H9 (cell line): ENCODE results near the gene ZMIZ1. TPM values are rescaled to one million over a fixed set of nuclear protein-coding genes. Genes with fewer than 3 reads are reported as not detected.

Experiments
- DNase-seq: peaks from one replicate; pipeline ENCODE4 v3.0.0-alpha.2; 2017
- H2AFZ ChIP-seq: one replicate; pipeline ENCODE4 v1.6.1; 2013; ENCODE audit warnings: mild to moderate bottlenecking, low read length, control low read depth, moderate library complexity
- H2AK5ac ChIP-seq: 2 replicates; pipeline ENCODE4 v1.6.1; 2013; ENCODE audit warnings: low read length, control low read depth, mixed read lengths; ENCODE audit not compliant: insufficient read length
- H2BK120ac ChIP-seq: one replicate; pipeline ENCODE4 v1.6.1; 2013; ENCODE audit warnings: low read depth, mild to moderate bottlenecking, low read length, control low read depth, inconsistent platforms; ENCODE audit not compliant: poor library complexity, severe bottlenecking
- H2BK12ac ChIP-seq: 2 replicates; pipeline ENCODE4 v1.6.1; 2013; ENCODE audit warnings: low read length, control low read depth, mixed read lengths, low read depth; ENCODE audit not compliant: insufficient read length
- H2BK15ac ChIP-seq: 2 replicates; pipeline ENCODE4 v1.6.1; 2013; ENCODE audit warnings: low read depth, low read length, control low read depth
- H2BK20ac ChIP-seq: one replicate; pipeline ENCODE4 v1.6.1; 2013; ENCODE audit warnings: low read depth, mild to moderate bottlenecking, low read length, control low read depth, inconsistent platforms; ENCODE audit not compliant: poor library complexity, severe bottlenecking
- H2BK5ac ChIP-seq: 2 replicates; pipeline ENCODE4 v1.6.1; 2013; ENCODE audit warnings: low read length, control low read depth, mixed read lengths; ENCODE audit not compliant: insufficient read length
- H3K14ac ChIP-seq: 2 replicates; pipeline ENCODE4 v1.6.1; 2013; ENCODE audit warnings: low read length, control low read depth; ENCODE audit not compliant: insufficient read depth
- H3K18ac ChIP-seq: 2 replicates; pipeline ENCODE4 v1.6.1; 2013; ENCODE audit warnings: low read depth, mild to moderate bottlenecking, mixed read lengths, low read length, control low read depth; ENCODE audit not compliant: insufficient read length
- H3K23ac ChIP-seq: 2 replicates; pipeline ENCODE4 v1.6.1; 2013; ENCODE audit warnings: low read length, control low read depth, mixed read lengths, low read depth; ENCODE audit not compliant: insufficient read length
- H3K23me2 ChIP-seq: 2 replicates; pipeline ENCODE4 v1.6.1; 2013; ENCODE audit warnings: low read depth, mild to moderate bottlenecking, mixed read lengths, low read length, control low read depth; ENCODE audit not compliant: insufficient read length, poor library complexity, severe bottlenecking
- H3K27ac ChIP-seq: 2 replicates; pipeline ENCODE4 v1.5.1; 2013; ENCODE audit warnings: low read length, control low read depth, mixed read lengths, low read depth; ENCODE audit not compliant: insufficient read length
- H3K27me3 ChIP-seq: 2 replicates; pipeline ENCODE4 v1.6.1; 2013; ENCODE audit warnings: low read length, control low read depth, inconsistent platforms; ENCODE audit not compliant: insufficient read depth
- H3K4ac ChIP-seq: 2 replicates; pipeline ENCODE4 v1.6.1; 2013; ENCODE audit warnings: low read depth, mild to moderate bottlenecking, control low read depth, inconsistent platforms, low read length, moderate library complexity
- H3K4me1 ChIP-seq: 2 replicates; pipeline ENCODE4 v1.6.1; 2013; ENCODE audit warnings: low read length, control low read depth, inconsistent platforms; ENCODE audit not compliant: insufficient read depth
- H3K4me2 ChIP-seq: 2 replicates; pipeline ENCODE4 v1.6.1; 2013; ENCODE audit warnings: low read length, control low read depth, mixed read lengths; ENCODE audit not compliant: insufficient read length, insufficient read depth
- H3K56ac ChIP-seq: 2 replicates; pipeline ENCODE4 v1.6.1; 2013; ENCODE audit warnings: low read depth, mild to moderate bottlenecking, mixed read lengths, low read length, control low read depth; ENCODE audit not compliant: insufficient read length
- H3K79me1 ChIP-seq: 2 replicates; pipeline ENCODE4 v1.6.1; 2013; ENCODE audit warnings: low read depth, mild to moderate bottlenecking, moderate library complexity, low read length, control low read depth, inconsistent platforms; ENCODE audit not compliant: insufficient read depth, poor library complexity, severe bottlenecking
- H3K79me2 ChIP-seq: 2 replicates; pipeline ENCODE4 v1.6.1; 2013; ENCODE audit warnings: low read length, control low read depth, inconsistent platforms; ENCODE audit not compliant: insufficient read depth
- H3K9ac ChIP-seq: 2 replicates; pipeline ENCODE4 v1.6.1; 2013; ENCODE audit warnings: low read length, control low read depth, mixed read lengths; ENCODE audit not compliant: insufficient read length; ENCODE audit errors: extremely low read depth
- H3K9me3 ChIP-seq: one replicate; pipeline ENCODE4 v1.6.1; 2013; ENCODE audit warnings: low read depth, low read length, inconsistent platforms; ENCODE audit not compliant: control insufficient read depth
- H3T11ph ChIP-seq: one replicate; pipeline ENCODE4 v1.6.1; 2013; ENCODE audit warnings: mild to moderate bottlenecking, low read length, control low read depth, inconsistent platforms
- H4K20me1 ChIP-seq: one replicate; pipeline ENCODE4 v1.6.1; 2013; ENCODE audit not compliant: control insufficient read depth, insufficient read length, insufficient read depth
- H4K5ac ChIP-seq: 2 replicates; pipeline ENCODE4 v1.6.1; 2013; ENCODE audit warnings: low read depth, mild to moderate bottlenecking, mixed read lengths, low read length, control low read depth; ENCODE audit not compliant: insufficient read length
- H4K8ac ChIP-seq: replicated peaks from 2 replicates; pipeline ENCODE4 v1.6.1; 2013; ENCODE audit warnings: low read length, control low read depth, mixed read lengths, low read depth; ENCODE audit not compliant: insufficient read length
- H4K91ac ChIP-seq: 2 replicates; pipeline ENCODE4 v1.6.1; 2013; ENCODE audit warnings: low read depth, mild to moderate bottlenecking, moderate library complexity, mixed read lengths, low read length, control low read depth; ENCODE audit not compliant: insufficient read length
- H3K27ac Mint-ChIP-seq, 3 experiments: 2 replicates in 2 of 3; 3 replicates in 1 of 3; pipeline ENCODE4 v1.8.0; 2020 to 2021; ENCODE audit warnings: mixed read lengths in 3 of 3, mild to moderate bottlenecking in 1 of 3, moderate library complexity in 1 of 3
- H3K27me3 Mint-ChIP-seq: 2 replicates; pipeline ENCODE4 v1.8.0; 2021; ENCODE audit warnings: low read depth, mild to moderate bottlenecking, moderate library complexity, mixed read lengths
- H3K36me3 Mint-ChIP-seq, 3 experiments: 2 replicates in 2 of 3; 3 replicates in 1 of 3; pipeline ENCODE4 v1.8.0; 2020 to 2021; ENCODE audit warnings: low read depth in 3 of 3, mixed read lengths in 3 of 3; ENCODE audit not compliant: insufficient read depth in 1 of 3
- H3K4me1 Mint-ChIP-seq, 2 experiments: 2 replicates each; pipeline ENCODE4 v1.8.0; 2020; ENCODE audit warnings: mixed read lengths in 2 of 2
- H3K4me3 Mint-ChIP-seq, 2 experiments: 2 replicates in 1 of 2; 3 replicates in 1 of 2; pipeline ENCODE4 v1.8.0; 2020 to 2021; ENCODE audit warnings: mild to moderate bottlenecking in 2 of 2, mixed read lengths in 2 of 2, moderate library complexity in 1 of 2
- H3K9me3 Mint-ChIP-seq, 2 experiments: 2 replicates in 1 of 2; 3 replicates in 1 of 2; pipeline ENCODE4 v1.8.0; 2020; ENCODE audit warnings: mild to moderate bottlenecking in 2 of 2, mixed read lengths in 2 of 2, moderate library complexity in 1 of 2
- WGBS: extraction: QIAGEN DNeasy Blood & Tissue Kit; methylation state at CpG from one replicate; pipeline ENCODE4 v1.1.7; 2013; ENCODE audit warnings: missing lambda C conversion rate, low lambda C conversion rate, mixed read lengths; ENCODE audit not compliant: insufficient read length; ENCODE audit errors: extremely low coverage; 5-methylcytosine and 5-hydroxymethylcytosine counted together
- total RNA-seq: library from RNA; stranded (reverse); gene quantifications from 2 replicates; pipeline ENCODE4 v1.2.1, GENCODE V29; 2021
- TF ChIP-seq, protein P1 (sequence below): fragments of 200-600 bp; sonication (generic); conservative IDR thresholded peaks from 3 replicates; pipeline ENCODE4 v1.8.0; 2021; ENCODE audit warnings: antibody characterized with exemption, mild to moderate bottlenecking

The ZMIZ1 gene
- total RNA-seq, 1 experiment from 2014 or later, result 36.9 TPM

DNA sequence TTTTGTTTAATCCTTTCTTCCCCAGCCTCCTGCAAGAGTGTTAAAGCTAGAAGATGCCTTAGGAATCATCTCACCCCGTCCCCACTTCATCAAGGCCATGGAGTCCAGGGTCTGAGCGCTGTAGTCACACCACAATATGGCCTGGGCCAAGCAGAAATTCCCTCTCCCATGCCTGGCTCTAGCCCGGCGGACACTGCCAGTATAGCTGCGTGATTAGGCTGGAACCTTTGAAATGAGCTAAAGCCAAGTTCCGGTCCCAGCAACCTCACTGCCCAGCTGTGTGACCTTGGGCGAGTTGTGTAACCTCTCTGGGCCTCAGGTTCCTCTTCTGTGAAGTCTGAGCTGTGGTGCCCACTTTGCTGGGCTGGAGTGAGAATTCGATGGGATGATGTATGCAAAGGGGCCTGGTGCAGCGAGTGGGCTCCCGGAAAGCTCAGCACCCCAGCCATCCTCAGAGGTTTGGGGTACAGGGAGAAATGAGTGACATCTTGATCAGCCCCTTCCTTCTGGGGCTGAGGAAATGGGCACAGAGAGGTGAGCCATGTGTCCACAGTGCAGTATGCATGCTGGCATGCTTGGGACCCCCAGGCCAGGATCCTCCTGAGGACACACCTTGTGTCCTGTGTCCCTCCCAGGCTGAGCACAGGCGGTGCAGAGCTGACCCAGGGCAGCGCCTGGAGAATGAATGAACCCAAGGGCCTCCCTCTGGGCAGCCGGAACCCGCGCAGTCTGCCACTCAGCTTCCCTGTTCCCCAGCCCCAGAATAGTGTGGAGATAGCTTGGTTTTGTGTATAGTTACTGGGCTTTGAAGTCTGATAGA lies 118.6 kb downstream of the ZMIZ1 start:
- no peaks in the 10 kb centered on the region for H3K23me2 ChIP-seq
- H2BK12ac ChIP-seq, result no peak overlapping the region
- no peak overlapping the region for H3K23ac ChIP-seq
- H3K56ac ChIP-seq, result no peak overlapping the region
- no peaks in the 10 kb centered on the region for H3K79me1 ChIP-seq
- WGBS, result no CpG with 5 or more reads among the region's 15 CpGs
- Mint-ChIP-seq H3K36me3 (peaks cover 0 to 7% (median 2%) of the 10 kb centered on the region in 3 experiments; a peak in 4 of 7 replicates), H3K4me3 (no peak overlapping the region), H3K9me3 (no peaks in the 10 kb centered on the region), H3K4me1 (peaks cover 38 to 58% of the 10 kb centered on the region in 2 experiments), H3K27me3 (no peaks in the 10 kb centered on the region), H3K27ac (peak overlapping the region in 2 of 3 experiments; percentile 39 to 50; a peak in 2 of 7 replicates)
- no peaks in the 10 kb centered on the region for H3K79me2 ChIP-seq
- H3K14ac ChIP-seq, result no peak overlapping the region
- no peaks in the 10 kb centered on the region for H3K9me3 ChIP-seq
- H3K4me1 ChIP-seq, result peaks cover 5% of the 10 kb centered on the region; the same call in 1 of the 2 replicates
- H3K27me3 ChIP-seq, result no peaks in the 10 kb centered on the region
- H2AFZ ChIP-seq, result no peak overlapping the region
- DNase-seq, result no peak
- no peak overlapping the region for H3K4me2 ChIP-seq
- no peak overlapping the region for H3K4ac ChIP-seq
- H3K9ac ChIP-seq, result no peak overlapping the region
- H2AK5ac ChIP-seq, result no peak overlapping the region
- no peak overlapping the region for H2BK5ac ChIP-seq
- no peak overlapping the region for H2BK20ac ChIP-seq
- H2BK15ac ChIP-seq, result no peak overlapping the region
- no peak overlapping the region for H2BK120ac ChIP-seq
- H4K91ac ChIP-seq, result no peak overlapping the region
- H4K20me1 ChIP-seq, result no peaks in the 10 kb centered on the region
- no peak overlapping the region for H3T11ph ChIP-seq
- no peak overlapping the region for H4K5ac ChIP-seq
- H3K27ac ChIP-seq, result no peak overlapping the region
- TF ChIP-seq, protein P1, sequence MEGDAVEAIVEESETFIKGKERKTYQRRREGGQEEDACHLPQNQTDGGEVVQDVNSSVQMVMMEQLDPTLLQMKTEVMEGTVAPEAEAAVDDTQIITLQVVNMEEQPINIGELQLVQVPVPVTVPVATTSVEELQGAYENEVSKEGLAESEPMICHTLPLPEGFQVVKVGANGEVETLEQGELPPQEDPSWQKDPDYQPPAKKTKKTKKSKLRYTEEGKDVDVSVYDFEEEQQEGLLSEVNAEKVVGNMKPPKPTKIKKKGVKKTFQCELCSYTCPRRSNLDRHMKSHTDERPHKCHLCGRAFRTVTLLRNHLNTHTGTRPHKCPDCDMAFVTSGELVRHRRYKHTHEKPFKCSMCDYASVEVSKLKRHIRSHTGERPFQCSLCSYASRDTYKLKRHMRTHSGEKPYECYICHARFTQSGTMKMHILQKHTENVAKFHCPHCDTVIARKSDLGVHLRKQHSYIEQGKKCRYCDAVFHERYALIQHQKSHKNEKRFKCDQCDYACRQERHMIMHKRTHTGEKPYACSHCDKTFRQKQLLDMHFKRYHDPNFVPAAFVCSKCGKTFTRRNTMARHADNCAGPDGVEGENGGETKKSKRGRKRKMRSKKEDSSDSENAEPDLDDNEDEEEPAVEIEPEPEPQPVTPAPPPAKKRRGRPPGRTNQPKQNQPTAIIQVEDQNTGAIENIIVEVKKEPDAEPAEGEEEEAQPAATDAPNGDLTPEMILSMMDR, result no peak
- H3K18ac ChIP-seq, result no peak overlapping the region
- no peak overlapping the region for H4K8ac ChIP-seq
